NCI-H1694 treated with DMSO at 0.1 percent for 48 hours (cell line): ENCODE measurements around the gene PLK1.

Experiments
- DNase-seq: peaks from one replicate; lab custom pipeline; 2025; lab: John Stamatoyannopoulos, UW

The PLK1 gene

DNA sequence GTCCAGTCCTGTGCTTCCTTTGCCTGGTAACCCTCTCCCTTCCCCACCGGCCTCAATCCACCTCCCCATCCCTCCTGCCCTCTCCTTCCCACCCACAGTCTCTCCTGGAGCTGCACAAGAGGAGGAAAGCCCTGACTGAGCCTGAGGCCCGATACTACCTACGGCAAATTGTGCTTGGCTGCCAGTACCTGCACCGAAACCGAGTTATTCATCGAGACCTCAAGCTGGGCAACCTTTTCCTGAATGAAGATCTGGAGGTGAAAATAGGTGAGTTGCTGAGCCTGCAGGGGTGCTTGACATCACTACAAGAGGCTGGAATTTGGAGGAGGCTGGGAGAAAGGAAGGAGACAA is 1.3 kb downstream of the PLK1 start:
- no peak for DNase-seq

DNA sequence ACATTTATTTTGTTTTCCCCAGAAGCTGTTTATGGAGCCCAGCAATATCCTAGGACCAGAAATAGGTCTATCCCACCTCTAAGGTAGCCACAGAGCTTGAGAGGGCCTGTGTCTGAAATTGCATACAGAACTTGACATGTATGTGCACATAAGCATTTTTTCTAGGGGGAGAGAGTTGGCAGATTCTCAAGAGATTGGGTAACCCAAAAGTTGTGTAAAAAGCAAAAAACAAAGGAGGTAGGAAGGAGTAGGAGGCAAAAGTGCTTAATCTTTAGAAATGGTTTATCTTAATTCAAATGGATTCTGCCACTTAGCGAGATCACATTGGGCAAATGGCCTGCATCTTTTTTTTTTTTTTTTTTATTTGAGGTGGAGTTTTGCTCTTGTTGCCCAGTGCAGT is 3.5 kb downstream of the PLK1 start:
- DNase-seq, result no peak

DNA sequence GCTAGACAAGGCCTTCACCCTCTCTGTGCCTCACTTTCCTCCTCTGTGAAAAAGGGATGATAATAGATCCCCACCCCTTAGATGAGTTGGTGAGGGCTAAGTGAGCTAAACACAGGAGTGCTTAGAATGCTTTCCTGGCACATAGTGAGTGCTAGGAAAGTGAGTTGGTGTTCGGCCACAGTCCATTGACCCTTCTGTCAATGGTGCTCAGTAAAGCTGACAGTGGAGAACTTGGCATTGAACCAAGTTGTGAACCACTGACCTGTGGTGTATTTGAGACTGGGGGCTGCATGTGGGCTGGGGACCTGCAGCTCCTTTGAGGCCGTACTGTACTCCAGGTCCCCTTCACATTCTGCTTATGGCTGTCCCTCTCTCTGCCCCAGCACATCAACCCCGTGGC is 4.8 kb downstream of the PLK1 start:
- no peak for DNase-seq

DNA sequence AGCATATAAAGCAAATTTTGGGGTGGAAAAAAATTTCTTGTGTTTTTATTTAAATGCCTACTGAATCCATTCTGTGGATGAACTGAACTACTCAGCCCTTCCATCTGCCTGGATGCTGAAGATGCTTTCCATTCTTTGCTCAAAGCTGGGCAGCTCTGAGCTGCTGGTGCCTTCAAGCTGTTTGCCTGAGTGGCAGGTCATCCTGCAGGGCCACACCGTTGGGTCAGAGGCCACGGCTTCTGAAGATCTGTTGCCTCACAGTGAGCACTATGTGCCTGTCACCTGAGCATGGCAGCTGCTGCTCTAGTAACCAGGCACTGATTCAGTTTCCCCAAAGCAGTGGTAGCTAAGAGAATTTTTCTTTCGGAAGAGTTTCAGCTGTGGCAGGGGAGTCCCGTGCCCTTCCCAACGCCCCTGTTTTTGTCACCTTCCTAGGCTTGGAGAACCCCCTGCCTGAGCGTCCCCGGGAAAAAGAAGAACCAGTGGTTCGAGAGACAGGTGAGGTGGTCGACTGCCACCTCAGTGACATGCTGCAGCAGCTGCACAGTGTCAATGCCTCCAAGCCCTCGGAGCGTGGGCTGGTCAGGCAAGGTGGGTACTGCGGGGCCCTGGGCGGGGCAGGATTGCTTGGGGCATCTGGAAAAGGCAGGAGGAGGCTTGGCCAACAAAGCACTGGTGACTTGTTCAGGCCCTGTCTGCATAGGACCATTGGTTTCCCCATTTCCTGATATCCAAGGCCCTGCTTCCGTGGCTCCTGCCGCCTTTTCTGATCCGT is 8.5 kb downstream of the PLK1 start:
- no peak for DNase-seq

DNA sequence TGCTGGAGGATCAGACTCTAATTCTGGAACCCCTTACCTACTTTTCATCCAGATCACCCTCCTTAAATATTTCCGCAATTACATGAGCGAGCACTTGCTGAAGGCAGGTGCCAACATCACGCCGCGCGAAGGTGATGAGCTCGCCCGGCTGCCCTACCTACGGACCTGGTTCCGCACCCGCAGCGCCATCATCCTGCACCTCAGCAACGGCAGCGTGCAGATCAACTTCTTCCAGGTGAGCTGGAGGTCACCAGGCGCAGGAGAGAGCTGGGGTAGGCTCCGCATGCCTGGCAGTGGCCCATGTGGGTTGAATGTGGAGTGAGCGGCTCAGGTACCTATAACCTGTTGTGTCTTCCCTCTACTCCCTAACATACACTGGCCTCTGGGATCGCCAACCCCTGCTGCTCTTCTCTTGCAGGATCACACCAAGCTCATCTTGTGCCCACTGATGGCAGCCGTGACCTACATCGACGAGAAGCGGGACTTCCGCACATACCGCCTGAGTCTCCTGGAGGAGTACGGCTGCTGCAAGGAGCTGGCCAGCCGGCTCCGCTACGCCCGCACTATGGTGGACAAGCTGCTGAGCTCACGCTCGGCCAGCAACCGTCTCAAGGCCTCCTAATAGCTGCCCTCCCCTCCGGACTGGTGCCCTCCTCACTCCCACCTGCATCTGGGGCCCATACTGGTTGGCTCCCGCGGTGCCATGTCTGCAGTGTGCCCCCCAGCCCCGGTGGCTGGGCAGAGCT is 10.9 kb downstream of the PLK1 start:
- DNase-seq, result no peak

DNA sequence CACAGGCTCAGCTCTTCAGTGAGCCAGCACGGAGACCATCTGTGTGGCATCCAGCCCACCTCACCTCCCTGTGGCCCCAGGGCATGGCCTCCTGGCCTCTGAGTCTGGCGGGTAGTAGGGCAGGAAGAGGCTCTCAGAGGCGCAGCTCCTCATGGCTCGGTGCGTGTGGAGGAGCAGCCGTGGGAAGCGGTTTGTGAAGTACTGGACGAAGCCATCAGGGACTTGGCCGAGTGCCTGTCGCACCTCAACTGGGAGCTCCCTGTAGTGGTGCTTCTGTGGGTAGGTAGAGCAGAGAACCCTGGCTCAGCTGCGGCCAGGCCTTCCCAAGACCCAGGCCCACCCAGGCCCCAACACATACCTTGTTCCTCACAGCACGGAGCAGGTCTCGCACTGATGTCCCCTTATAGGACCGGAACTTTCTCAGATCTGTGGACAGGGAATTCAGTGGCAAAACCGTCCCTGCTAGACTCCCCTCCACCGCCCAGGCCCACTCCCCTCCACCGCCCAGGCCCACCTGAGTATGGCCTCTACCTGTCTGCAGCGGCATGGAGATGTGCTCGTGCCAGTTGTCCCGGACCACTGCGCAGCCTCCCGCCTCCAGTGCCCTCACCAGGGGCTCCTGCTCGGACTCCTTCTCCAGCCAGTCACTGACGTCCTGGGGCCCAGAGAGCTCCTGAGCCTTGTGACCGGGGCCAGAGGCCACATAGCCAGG is 12.2 kb downstream of the PLK1 start:
- no peak for DNase-seq

DNA sequence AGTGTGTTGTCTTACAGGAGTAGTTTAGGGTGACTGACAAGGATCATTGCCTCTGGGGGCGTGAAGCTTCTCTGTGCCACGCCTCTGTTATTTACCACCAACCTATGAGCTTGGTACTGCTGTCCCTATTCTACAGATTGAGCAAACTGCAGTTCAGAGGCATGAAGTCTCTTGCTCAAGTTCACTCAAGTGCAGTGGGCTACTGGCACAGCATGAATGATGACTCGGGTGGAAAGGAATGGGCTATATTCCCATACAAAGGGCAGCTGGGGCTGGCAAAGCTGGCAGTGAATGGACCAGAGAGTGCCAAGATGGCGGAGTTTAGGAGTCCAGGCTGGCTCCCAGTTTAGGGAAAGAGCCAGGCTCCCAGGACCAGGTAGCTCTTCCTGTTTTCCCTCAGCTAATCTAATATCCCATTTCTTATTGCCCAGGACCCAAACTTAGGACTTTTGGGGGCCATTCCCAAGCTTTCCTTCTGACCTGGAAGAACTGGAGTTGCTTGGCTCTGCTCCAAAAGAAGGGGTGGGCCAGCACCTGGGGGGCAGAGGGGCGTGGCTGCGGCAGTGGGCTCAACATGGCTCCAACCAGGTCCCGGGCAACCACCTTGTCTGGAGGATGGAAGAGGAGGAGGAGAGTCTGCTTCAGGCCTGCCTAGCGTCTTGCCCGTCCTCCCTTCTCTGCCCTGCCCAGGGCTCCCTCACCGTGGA is 12.9 kb downstream of the PLK1 start:
- no peak for DNase-seq

DNA sequence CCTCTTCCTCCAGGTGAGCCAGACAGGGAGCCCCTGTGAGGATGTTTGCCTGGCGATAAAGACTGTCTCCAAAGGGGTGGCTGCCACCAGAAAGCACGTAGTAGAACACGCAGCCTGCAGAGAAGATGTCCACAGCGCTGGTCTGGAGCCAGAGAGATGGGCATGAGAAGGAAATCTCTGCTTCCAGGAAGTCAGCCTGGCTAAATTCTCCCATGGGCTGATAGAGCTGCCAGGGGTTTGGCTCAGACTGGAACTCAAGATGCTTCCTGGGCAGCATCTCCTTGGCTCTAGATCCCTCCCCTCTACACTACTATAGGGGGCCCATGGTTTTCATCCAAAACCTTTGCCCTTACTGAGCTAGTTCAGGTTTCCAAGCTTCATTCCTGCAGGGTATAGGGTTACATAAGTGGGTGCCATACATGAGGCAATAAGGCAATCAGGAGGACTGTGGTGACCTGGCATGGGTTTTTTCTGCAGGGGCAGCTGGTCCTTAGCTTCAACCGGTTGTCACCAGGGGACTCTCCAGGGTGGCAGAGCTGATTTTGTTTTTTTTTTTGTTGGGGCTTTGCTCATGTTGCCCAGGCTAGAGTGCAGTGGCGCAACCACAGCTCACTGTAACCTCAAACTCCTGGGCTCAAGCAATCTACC is 13.6 kb downstream of the PLK1 start:
- no peak for DNase-seq

DNA sequence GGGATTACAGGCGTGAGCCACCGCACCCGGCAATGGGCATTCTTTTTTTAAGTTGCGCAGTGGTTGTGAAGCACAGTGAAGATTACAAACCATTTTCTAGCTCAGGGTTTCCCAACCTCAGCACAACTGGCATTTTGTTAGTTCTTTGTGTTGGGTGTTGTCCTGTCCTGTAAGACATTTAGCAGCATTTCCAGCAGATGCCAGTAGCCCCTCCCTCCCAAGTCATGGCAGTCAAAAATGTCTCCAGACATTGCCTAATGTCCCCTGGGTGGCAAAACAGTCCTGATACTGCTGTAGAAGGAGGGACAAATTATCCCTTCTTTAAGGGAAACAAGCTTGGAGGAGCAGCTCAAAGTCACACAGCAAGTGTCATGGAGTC is 15.6 kb downstream of the PLK1 start:
- DNase-seq, result no peak

DNA sequence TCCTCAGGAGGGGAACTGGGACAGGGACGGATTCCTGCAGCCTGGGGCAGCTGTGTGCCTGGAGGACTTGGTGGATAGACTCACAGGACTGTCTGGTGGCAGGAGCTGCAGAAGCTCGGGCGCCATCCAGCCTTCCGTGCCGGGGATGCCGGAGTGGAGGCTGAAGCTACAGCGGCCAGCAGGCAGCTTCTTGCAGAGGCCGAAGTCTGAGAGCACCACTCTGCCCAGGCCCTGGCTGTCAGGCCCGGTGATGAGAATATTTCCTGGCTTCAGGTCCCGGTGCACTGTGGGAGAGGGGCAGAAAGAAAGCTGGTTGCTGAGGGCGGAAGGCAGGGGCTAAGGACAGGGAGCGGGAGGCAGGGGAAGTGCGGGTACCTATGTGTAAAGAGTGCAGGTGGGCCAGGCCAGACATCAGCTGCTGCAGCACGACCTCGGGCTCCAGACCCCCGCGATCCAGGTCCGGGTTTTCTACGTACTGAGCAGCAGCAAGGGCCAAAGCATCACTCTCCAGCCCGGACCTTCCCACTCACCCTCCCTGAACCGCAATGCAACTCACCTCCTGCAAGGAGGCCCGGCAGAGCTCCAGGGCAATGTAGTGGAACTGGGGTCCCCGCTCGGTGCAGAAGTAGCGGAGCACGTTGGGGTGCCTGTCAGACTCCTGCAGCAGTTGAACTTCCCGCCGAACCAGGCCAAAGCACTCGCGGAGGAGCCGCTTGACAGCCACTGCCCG is 16.1 kb downstream of the PLK1 start:
- no peak for DNase-seq

DNA sequence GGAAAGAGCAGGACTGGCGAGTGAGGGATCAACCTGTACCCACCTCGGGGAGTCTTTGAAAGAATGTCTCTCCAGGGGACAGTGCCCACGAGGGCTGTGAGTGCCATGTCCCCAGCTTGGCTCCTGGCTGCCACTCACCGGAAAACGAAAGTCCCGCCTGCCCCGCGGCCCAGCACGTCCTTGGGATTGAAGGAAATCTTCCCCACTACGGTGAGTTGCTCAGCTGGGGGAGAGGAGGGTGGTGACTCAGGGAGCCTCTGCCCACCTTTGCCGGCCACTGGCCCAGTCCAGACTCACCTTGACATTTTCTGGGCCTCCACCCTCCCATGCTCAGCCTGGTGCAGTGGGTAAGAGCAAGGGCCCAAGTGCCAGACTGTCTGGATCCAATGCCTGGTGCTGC is 17.1 kb downstream of the PLK1 start:
- no peak for DNase-seq

DNA sequence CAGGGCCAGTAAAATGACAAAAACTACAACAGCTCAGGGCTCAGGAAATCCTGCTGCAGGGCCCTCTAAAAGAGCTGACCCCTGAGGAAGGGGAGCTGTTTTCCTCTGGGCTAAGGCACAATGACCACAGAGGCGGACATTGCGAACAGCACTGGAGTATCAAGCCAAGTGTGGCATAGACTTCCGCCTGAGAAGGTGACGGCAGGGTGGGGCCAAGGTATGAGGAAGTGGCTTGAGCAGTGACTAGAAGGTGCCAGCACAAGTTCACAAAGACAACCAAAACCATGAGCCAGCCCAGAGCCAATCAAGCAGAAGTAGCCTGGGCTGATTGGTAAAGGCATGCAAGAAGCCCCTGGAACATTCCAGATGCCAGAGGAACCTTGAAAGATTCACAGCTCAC is 20.4 kb downstream of the PLK1 start:
- DNase-seq, result no peak

DNA sequence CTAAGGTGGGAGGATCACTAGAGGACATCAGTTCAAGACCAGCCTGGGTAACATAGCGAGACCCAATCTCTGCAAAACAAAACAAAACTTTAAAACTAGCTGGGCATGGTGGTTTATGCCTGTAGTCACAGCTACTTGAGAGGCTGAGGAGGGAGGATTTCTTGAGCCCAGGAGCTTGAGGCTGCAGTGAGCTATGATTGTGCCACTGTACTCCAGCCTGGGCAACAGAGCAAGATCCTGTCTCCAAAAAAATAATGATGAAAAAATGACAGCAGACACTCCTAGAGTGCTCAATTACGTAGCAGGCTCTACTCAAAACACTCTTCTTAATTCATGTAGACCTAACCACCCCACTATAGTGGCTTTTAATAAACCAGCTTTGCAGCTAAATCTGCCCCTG is 21.4 kb downstream of the PLK1 start:
- no peak for DNase-seq

DNA sequence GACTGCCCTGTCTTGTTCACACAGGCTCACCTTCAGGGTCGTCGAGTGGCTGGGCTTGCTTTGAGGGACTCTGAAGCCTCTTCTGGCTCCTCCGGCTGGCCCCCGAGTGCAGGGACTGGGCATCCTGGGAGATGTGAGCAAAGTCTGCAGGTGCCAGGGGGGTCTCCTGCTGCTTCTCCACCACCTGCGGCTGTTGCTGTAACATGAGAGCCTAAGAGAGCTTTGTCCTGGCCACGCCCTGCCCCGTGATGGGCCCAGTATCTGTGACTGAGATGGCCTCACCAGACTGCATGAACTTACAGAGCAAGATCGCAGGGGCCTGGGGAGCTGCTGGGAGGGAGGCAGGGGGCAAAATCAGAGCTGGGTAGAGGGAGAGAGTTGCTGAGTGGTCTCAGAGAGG is 21.8 kb downstream of the PLK1 start:
- DNase-seq, result no peak

DNA sequence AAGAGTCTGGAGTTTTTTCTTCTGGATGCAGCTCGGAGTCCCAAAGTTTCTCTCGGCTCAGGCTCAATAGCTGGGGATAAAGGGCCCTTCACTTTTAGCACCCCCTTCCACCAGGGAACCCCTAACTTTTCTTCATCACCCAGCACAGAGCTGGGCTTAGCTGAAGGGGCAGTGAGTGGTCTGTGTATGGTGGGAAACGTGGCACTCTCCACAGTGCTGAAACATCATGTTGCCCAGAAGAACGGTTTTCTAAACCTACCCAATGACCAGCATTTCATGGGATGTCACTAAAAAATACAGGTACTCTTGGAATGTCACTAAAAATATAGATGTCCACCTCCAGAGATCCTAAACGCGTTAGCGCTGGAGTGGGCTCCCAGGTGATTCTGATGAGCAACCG is 22.4 kb downstream of the PLK1 start:
- no peak for DNase-seq

DNA sequence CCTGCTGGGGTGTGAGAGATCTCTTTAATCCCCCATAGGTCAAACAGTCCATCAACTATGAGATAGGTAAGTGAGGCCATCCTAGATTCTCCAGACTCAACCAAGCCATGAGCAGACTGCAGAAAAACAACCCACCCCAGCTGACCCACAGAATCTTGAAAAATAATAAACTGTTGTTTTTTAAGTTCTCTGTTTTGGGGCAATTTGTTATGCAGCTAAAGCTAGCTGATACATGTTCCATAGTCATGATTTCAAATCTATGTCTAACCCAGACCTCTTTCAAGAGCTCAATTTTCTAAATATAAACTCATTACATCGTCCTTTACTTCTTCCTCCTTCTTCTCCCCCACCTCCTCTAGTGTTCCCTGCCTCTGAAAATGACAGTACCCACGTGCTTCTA is 24.3 kb downstream of the PLK1 start:
- DNase-seq, result no peak

DNA sequence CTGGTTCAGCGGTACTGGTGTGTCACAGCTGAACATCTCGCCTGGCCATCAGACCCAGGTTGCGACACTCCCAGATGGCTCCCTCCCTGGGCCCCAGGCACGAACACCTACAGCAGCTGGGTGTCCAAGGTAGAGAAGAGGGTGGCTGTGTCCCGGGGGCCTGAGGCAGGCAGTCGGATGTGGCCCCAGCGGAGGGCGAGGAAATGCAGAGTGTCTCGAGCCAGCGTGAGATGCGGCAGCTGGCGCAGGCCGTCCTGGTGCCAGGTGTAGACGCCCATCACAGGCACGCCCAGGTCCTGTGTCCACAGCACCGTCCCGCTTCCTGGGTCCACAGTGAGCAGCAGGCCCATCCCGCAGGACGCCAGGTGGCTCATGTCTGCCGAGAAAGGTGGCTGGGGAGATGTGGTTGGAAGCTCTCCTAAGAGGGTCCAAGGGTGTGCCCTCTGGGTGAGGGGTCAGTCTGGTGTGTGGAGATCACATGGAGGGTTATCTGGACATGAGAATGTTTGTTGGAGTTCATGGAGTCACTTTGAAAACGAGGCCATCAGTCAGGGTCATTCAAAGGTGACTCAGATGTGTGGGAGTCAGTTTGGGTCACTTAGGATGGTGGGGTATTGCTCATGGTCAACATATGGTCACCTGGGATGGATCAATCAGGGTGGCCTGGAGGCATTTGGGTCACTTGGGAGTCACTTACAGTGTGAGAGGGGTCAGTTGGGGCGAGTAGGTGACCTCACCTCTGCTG is 26.3 kb downstream of the PLK1 start:
- no peak for DNase-seq

DNA sequence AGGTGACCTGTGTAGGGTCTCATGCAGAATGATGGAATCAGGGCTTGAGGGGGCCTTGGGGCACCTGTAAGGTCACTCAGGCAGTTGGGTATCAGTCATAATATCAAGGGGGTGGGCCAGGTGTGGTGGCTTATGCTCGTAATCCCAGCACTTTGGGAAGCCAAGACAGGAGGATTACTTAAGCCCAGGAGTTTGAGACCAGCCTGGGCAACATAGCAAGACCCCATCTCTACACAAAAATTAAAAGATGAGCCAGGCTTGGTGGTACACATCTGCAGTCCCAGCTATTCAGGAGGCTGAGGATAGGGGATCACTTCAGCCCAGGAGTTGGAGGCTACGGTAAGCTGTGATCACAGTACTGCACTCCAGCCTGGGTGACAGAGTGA is 26.8 kb downstream of the PLK1 start:
- DNase-seq, result no peak

DNA sequence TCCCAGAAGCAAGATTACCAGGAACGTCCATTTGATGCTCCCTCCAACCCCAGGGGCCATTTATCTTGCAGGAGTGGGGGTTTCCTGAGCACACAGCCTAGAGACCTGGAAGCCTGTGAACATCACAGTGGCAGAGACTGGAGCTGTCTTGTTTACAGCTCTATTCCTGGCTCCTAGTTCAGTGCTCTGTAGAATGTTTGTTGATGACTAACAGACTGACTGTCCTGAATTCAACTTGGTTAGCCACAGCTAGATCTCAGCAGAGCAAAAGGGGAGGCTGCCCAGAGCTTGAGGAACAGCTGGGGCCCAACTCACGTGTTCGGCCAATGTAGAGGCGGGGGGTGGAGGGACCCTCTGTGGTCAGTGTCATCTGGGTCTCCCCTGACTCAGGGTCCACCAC is 27.8 kb downstream of the PLK1 start:
- DNase-seq, result no peak

DNA sequence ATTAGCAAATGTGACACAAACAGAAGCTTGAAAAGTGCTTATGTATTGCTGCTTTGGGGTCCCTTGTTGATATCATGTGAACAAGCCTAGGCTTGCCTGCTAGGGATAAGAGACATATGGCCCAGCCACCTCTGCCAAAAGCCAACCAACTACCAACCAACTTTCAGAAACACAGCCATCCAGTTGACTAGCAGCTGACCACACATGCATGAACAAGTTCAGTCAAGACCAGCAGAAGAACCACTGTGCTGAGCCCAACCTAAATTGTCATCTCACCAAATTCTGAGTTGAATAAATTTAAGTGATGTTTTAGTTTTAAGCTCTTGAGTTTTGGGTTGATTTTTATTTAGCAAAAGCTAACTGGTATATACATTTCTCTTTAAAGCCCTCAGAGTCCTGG is 30.8 kb downstream of the PLK1 start:
- DNase-seq, result peak; percentile 6

DNA sequence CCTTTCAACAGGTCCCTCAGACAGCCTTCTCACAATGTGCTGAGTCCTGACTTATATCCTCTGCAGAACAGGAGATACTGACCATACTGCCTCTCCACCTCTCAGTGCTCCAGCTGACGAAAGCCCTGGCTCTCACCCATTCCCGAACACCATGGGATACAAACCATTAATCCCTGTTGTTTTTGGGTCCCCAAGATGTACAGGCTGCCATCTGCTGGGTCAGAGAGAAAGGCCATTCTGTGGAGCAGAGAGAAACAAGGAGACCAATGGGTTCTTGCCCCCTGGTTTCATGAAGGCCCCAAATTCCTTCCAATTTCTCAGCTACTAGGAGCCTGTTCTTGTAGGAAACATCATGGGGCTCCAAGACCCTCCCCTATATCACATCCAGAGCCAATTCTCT is 31.3 kb downstream of the PLK1 start:
- DNase-seq, result no peak
